Activated CD4-positive, alpha-beta T cell treated with anti-CD3 and anti-CD28 coated beads, Interleukin-2, Interleukin-4, amounts not matched to agents 100 ng/mL and 50 ng/mL, durations not matched to agents 16 hours and 8 hours (primary cell): ENCODE measurements around the gene SLC4A3.

Experiments
- DNase-seq: peaks from one replicate; pipeline ENCODE4 v3.0.0-alpha.2; 2020; ENCODE audit warnings: low spot score

Gene SLC4A3

GRCh38 chr2:219627103-219628100, at the start of gene SLC4A3:
SLC4A3 (plus strand) TSS chr2:219627630; CDS start chr2:219627993, 363 bp downstream.
- no peak for DNase-seq

- no peak for DNase-seq
Measured at GRCh38 chr2:219578811-219579613, 48.4 kb upstream of the SLC4A3 start.

GRCh38 chr2:219581346-219581745, 46.1 kb upstream of the SLC4A3 start:
- no peak for DNase-seq

GRCh38 chr2:219591091-219591490, 36.3 kb upstream of the SLC4A3 start:
- DNase-seq: no peak

GRCh38 chr2:219592736-219593135, 34.7 kb upstream of the SLC4A3 start:
- DNase-seq: no peak

GRCh38 chr2:219593154-219593553, 34.3 kb upstream of the SLC4A3 start:
- no peak for DNase-seq

GRCh38 chr2:219595256-219595655, 32.2 kb upstream of the SLC4A3 start:
- DNase-seq: no peak

- DNase-seq: no peak
Measured at GRCh38 chr2:219596954-219597551, 30.4 kb upstream of the SLC4A3 start.

- peak; percentile 92 for DNase-seq
Measured at GRCh38 chr2:219597552-219598307, 29.7 kb upstream of the SLC4A3 start, which contains the start of gene STK11IP. STK11IP (plus strand) TSS chr2:219597857; CDS start chr2:219598120, 263 bp downstream.

GRCh38 chr2:219598308-219599078, 28.9 kb upstream of the SLC4A3 start:
- no peak for DNase-seq

GRCh38 chr2:219603771-219604170, 23.7 kb upstream of the SLC4A3 start:
- no peak for DNase-seq

- DNase-seq: no peak
Measured at GRCh38 chr2:219605607-219605954, 21.8 kb upstream of the SLC4A3 start.

- DNase-seq: no peak
Measured at GRCh38 chr2:219607931-219608330, 19.5 kb upstream of the SLC4A3 start.

GRCh38 chr2:219608399-219608964, 18.9 kb upstream of the SLC4A3 start:
- DNase-seq: no peak

GRCh38 chr2:219609149-219609750, 18.2 kb upstream of the SLC4A3 start:
- DNase-seq: no peak

GRCh38 chr2:219611306-219611705, 16.1 kb upstream of the SLC4A3 start:
- DNase-seq: no peak

GRCh38 chr2:219611866-219612576, 15.4 kb upstream of the SLC4A3 start:
- no peak for DNase-seq

GRCh38 chr2:219612577-219613286, 14.7 kb upstream of the SLC4A3 start:
- no peak for DNase-seq
